ENCODE results near the gene KIF22. TPM values are rescaled to one million over a fixed set of nuclear protein-coding genes. Genes with fewer than 3 reads are reported as not detected.

Gene KIF22
- total and polyA plus RNA-seq, 9 of the 15 experiments (the other 6 are each of a cell fraction or from before 2014, with no cell fraction given): 8.7 to 232 (median 131) TPM

DNA sequence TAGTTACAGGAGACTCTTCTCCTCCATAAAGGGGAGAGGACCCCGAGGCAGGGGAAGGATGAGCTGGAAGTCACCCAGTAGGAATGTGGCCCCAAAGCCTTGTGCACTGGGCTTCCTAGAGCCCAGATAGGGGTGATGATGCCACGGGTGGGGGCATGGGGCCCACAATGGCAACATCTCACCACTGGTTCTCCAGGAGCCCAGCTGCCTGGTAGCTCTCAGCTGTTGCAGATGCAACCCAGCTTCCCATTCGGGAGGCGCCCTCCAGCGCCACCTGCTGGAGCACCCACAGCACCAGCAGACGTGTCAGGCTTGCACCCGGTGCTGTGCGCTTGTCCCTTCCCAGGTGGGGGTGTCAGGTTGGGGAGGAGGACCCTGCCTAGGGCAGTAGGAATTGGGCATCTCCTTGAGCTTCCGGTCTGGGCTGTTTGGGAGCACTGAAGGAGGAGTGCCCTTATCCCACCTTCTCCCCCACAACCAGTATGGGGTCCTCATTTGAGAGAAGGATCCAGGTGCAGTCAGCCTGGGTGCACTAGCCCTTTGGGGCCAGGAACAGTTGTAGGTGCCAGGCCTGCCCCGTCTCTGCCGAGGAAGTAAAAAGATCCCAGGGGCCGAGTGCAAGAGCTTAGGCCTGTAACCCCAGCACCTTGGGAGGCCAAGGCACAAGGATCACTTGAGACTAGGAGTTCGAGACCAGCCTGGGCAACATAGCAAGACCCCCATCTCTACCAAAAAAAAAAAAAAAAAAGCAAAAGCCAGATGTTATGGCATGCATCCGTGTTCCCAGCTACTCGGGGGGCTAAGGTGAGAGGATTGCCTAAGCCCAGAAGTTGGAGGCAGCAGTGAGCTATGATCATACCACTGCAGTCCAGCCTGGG lies 58.1 kb downstream of the KIF22 start (continued):
- TF ChIP-seq, protein P1, sequence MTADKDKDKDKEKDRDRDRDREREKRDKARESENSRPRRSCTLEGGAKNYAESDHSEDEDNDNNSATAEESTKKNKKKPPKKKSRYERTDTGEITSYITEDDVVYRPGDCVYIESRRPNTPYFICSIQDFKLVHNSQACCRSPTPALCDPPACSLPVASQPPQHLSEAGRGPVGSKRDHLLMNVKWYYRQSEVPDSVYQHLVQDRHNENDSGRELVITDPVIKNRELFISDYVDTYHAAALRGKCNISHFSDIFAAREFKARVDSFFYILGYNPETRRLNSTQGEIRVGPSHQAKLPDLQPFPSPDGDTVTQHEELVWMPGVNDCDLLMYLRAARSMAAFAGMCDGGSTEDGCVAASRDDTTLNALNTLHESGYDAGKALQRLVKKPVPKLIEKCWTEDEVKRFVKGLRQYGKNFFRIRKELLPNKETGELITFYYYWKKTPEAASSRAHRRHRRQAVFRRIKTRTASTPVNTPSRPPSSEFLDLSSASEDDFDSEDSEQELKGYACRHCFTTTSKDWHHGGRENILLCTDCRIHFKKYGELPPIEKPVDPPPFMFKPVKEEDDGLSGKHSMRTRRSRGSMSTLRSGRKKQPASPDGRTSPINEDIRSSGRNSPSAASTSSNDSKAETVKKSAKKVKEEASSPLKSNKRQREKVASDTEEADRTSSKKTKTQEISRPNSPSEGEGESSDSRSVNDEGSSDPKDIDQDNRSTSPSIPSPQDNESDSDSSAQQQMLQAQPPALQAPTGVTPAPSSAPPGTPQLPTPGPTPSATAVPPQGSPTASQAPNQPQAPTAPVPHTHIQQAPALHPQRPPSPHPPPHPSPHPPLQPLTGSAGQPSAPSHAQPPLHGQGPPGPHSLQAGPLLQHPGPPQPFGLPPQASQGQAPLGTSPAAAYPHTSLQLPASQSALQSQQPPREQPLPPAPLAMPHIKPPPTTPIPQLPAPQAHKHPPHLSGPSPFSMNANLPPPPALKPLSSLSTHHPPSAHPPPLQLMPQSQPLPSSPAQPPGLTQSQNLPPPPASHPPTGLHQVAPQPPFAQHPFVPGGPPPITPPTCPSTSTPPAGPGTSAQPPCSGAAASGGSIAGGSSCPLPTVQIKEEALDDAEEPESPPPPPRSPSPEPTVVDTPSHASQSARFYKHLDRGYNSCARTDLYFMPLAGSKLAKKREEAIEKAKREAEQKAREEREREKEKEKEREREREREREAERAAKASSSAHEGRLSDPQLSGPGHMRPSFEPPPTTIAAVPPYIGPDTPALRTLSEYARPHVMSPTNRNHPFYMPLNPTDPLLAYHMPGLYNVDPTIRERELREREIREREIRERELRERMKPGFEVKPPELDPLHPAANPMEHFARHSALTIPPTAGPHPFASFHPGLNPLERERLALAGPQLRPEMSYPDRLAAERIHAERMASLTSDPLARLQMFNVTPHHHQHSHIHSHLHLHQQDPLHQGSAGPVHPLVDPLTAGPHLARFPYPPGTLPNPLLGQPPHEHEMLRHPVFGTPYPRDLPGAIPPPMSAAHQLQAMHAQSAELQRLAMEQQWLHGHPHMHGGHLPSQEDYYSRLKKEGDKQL (CRISPR knock-in tag; IDR thresholded peaks at IDR 0.05; ENCODE audit: borderline replicate concordance): no peak
- TF ChIP-seq VEZF1 (CRISPR knock-in tag; IDR thresholded peaks at IDR 0.05): peak; percentile 15; the same call in 1 of the 2 replicates
- no peak for TF ChIP-seq ZNF830 (CRISPR knock-in tag; IDR thresholded peaks at IDR 0.05)
- TF ChIP-seq PPARD (CRISPR knock-in tag; IDR thresholded peaks at IDR 0.05): no peak
- TF ChIP-seq BHLHE40 (IDR thresholded peaks at IDR 0.05; ENCODE audit: low read length): peak; percentile 40; the same call in 1 of the 2 replicates
- TF ChIP-seq JUNB (CRISPR knock-in tag; conservative IDR thresholded peaks at IDR 0.05): no peak
- no peak for TF ChIP-seq BACH1 (tag; IDR thresholded peaks at IDR 0.05)
- 0 out of 2 replicates have a peak, but pooled peaks have one; percentile 11 for TF ChIP-seq E2F4 (CRISPR knock-in tag; IDR thresholded peaks at IDR 0.05; ENCODE audit: low read depth)
- TF ChIP-seq, protein P2, sequence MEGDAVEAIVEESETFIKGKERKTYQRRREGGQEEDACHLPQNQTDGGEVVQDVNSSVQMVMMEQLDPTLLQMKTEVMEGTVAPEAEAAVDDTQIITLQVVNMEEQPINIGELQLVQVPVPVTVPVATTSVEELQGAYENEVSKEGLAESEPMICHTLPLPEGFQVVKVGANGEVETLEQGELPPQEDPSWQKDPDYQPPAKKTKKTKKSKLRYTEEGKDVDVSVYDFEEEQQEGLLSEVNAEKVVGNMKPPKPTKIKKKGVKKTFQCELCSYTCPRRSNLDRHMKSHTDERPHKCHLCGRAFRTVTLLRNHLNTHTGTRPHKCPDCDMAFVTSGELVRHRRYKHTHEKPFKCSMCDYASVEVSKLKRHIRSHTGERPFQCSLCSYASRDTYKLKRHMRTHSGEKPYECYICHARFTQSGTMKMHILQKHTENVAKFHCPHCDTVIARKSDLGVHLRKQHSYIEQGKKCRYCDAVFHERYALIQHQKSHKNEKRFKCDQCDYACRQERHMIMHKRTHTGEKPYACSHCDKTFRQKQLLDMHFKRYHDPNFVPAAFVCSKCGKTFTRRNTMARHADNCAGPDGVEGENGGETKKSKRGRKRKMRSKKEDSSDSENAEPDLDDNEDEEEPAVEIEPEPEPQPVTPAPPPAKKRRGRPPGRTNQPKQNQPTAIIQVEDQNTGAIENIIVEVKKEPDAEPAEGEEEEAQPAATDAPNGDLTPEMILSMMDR (IDR thresholded peaks at IDR 0.05 in 2 of 3, conservative IDR thresholded peaks at IDR 0.05 in 1 of 3; ENCODE audit: insufficient read depth in 2 of 3, low read depth in 1 of 3, low read length in 3 of 3): peak; percentile 88 to 96 (median 90)

Data from K562 (cell line).